Smooth muscle cell (in vitro differentiated cells): Measurements from ENCODE around the gene SLC39A9. TPM values are rescaled to one million over a fixed set of nuclear protein-coding genes. Genes with fewer than 3 reads are reported as not detected.

ENCODE experiments used
- DNase-seq: peaks from one replicate; lab custom pipeline; 2025; ENCODE audit not compliant: unreplicated experiment; lab: John Stamatoyannopoulos, UW
- H2AFZ ChIP-seq: fragments of 200-600 bp; sonication (generic); 2 replicates; pipeline ENCODE4 v1.6.0; 2016; ENCODE audit warnings: antibody characterized with exemption, low read depth, mild to moderate bottlenecking
- H3F3A ChIP-seq: fragments of 200-600 bp; sonication (generic); 2 replicates; pipeline ENCODE4 v1.6.0; 2017; ENCODE audit warnings: antibody characterized with exemption, low read depth
- H3K27ac ChIP-seq: fragments of 200-600 bp; sonication (generic); 2 replicates; pipeline ENCODE4 v1.5.1; 2016; ENCODE audit warnings: low read depth, mild to moderate bottlenecking
- H3K27me3 ChIP-seq: fragments of 200-600 bp; sonication (generic); 2 replicates; pipeline ENCODE4 v1.6.1; 2016; ENCODE audit warnings: low read depth, mild to moderate bottlenecking
- H3K36me3 ChIP-seq: fragments of 200-600 bp; sonication (generic); 2 replicates; pipeline ENCODE4 v1.5.1; 2016; ENCODE audit warnings: low read depth
- H3K4me1 ChIP-seq: fragments of 200-600 bp; sonication (generic); 2 replicates; pipeline ENCODE4 v1.5.1; 2016; ENCODE audit warnings: low read depth
- H3K4me2 ChIP-seq: fragments of 200-600 bp; sonication (generic); 2 replicates; pipeline ENCODE4 v1.6.0; 2016; ENCODE audit warnings: mild to moderate bottlenecking
- H3K4me3 ChIP-seq: fragments of 200-600 bp; sonication (generic); 2 replicates; pipeline ENCODE4 v1.5.1; 2016; ENCODE audit warnings: mild to moderate bottlenecking
- H3K79me2 ChIP-seq: fragments of 200-600 bp; sonication (generic); 2 replicates; pipeline ENCODE4 v1.6.0; 2016; ENCODE audit warnings: low read depth, mild to moderate bottlenecking
- H3K9ac ChIP-seq: fragments of 200-600 bp; sonication (generic); 2 replicates; pipeline ENCODE4 v1.6.0; 2016; ENCODE audit warnings: low read depth
- H3K9me3 ChIP-seq: fragments of 200-600 bp; sonication (generic); replicated peaks from 2 replicates; pipeline ENCODE4 v1.5.1; 2016; ENCODE audit warnings: low read depth
- H4K20me1 ChIP-seq: fragments of 200-600 bp; sonication (generic); 2 replicates; pipeline ENCODE4 v1.6.0; 2016; ENCODE audit warnings: low read depth
- WGBS: methylation state at CpG from one replicate; pipeline ENCODE4 v1.1.7; 2016; ENCODE audit warnings: low lambda C conversion rate; 5-methylcytosine and 5-hydroxymethylcytosine counted together
- polyA plus RNA-seq: library from polyadenylated mRNA; unstranded; fragments of >200 nt; fragmentation: Nextera tagmentation; extraction: Ambion mirVana; gene quantifications from 2 replicates; pipeline ENCODE4 v1.2.1, GENCODE V29; 2016
- total RNA-seq: library from RNA; depleted of rRNA; stranded (reverse); fragments of >200 nt; gene quantifications from 2 replicates; pipeline ENCODE4 v1.2.3, GENCODE V29; 2014
- TF ChIP-seq, protein P1 (sequence below): fragments of 200-600 bp; sonication (generic); IDR thresholded peaks from 2 replicates; pipeline ENCODE4 v1.5.1; 2017; ENCODE audit warnings: borderline replicate concordance, mild to moderate bottlenecking, antibody characterized with exemption; ENCODE audit not compliant: insufficient read depth, poor library complexity, severe bottlenecking

SLC39A9 gene
- total and polyA plus RNA-seq, 2 experiments from 2014 or later, result 42.8 to 106 TPM

GRCh38 chr14:69355154-69355597 is 43.3 kb upstream of the SLC39A9 start:
- WGBS, result over 99% methylated on average over 6 of the region's 6 CpGs
- Histone ChIP-seq H3K4me2 (no peak overlapping the region), H2AFZ (no peak overlapping the region), H3F3A (no peaks in the 10 kb centered on the region), H4K20me1 (no peaks in the 10 kb centered on the region), H3K36me3 (no peaks in the 10 kb centered on the region), H3K27me3 (peaks cover 4% of the 10 kb centered on the region), H3K4me1 (no peaks in the 10 kb centered on the region), H3K79me2 (no peaks in the 10 kb centered on the region), H3K4me3 (no peak overlapping the region), H3K9me3 (no peaks in the 10 kb centered on the region), H3K27ac (no peak overlapping the region), H3K9ac (no peak overlapping the region)
- no peak for DNase-seq
- TF ChIP-seq, protein P1, sequence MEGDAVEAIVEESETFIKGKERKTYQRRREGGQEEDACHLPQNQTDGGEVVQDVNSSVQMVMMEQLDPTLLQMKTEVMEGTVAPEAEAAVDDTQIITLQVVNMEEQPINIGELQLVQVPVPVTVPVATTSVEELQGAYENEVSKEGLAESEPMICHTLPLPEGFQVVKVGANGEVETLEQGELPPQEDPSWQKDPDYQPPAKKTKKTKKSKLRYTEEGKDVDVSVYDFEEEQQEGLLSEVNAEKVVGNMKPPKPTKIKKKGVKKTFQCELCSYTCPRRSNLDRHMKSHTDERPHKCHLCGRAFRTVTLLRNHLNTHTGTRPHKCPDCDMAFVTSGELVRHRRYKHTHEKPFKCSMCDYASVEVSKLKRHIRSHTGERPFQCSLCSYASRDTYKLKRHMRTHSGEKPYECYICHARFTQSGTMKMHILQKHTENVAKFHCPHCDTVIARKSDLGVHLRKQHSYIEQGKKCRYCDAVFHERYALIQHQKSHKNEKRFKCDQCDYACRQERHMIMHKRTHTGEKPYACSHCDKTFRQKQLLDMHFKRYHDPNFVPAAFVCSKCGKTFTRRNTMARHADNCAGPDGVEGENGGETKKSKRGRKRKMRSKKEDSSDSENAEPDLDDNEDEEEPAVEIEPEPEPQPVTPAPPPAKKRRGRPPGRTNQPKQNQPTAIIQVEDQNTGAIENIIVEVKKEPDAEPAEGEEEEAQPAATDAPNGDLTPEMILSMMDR, result no peak

DNA sequence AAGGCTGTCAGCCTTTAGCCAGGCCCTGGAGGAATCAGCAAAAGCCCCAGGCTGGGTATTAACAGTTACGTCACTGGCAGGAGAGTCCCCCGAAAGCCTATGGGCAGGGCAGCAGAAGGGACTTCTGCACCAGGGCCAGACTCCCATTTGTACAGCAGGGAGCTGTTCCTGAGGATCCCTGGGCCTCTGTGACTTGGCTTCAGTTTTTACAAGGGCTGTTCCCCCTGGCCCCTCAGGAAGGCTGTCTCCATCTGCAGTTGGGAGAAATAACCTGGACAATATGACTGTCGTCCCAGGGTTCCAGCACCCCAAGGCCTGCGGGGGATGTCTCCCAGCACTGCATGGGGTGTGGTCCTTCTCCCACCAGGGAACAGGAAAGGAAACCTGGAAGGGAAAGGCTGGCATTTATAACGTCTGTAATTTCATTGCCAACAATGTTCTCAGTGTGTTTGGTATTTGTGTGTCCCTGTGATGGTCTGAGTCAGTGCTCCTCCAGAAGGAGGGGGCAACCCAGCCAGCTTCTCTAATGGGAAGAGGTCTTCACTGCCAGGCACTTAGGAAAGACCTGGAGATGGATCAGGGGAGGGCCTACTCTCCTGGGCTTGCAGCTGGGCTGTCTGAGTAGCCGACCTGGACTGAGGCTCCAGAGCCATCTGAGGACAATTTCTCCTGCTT is 42.7 kb upstream of the SLC39A9 start:
- H3K4me1 ChIP-seq, result no peaks in the 10 kb centered on the region
- TF ChIP-seq, protein P1, result no peak
- H3K4me3 ChIP-seq, result no peak overlapping the region
- H2AFZ ChIP-seq, result no peak overlapping the region
- H3F3A ChIP-seq, result no peaks in the 10 kb centered on the region
- no peaks in the 10 kb centered on the region for H3K79me2 ChIP-seq
- no peaks in the 10 kb centered on the region for H3K36me3 ChIP-seq
- no peak overlapping the region for H3K9ac ChIP-seq
- H4K20me1 ChIP-seq, result no peaks in the 10 kb centered on the region
- no peak for DNase-seq
- H3K27me3 ChIP-seq, result peaks cover 4% of the 10 kb centered on the region
- 75% methylated on average over 6 of the region's 6 CpGs for WGBS
- no peak overlapping the region for H3K27ac ChIP-seq
- no peaks in the 10 kb centered on the region for H3K9me3 ChIP-seq
- H3K4me2 ChIP-seq, result no peak overlapping the region

- H3F3A ChIP-seq, result no peaks in the 10 kb centered on the region
- DNase-seq, result no peak
- WGBS, result 77% methylated on average over 7 of the region's 7 CpGs
- no peak overlapping the region for H3K4me2 ChIP-seq
- H3K4me3 ChIP-seq, result no peak overlapping the region
- no peaks in the 10 kb centered on the region for H3K79me2 ChIP-seq
- H3K36me3 ChIP-seq, result no peaks in the 10 kb centered on the region
- H3K27ac ChIP-seq, result no peak overlapping the region
- no peak overlapping the region for H2AFZ ChIP-seq
- H3K9ac ChIP-seq, result no peak overlapping the region
- no peaks in the 10 kb centered on the region for H4K20me1 ChIP-seq
- H3K27me3 ChIP-seq, result peaks cover 4% of the 10 kb centered on the region
- H3K9me3 ChIP-seq, result no peaks in the 10 kb centered on the region
- TF ChIP-seq, protein P1, result no peak
- no peaks in the 10 kb centered on the region for H3K4me1 ChIP-seq
Measured at GRCh38 chr14:69356903-69357543, 41.5 kb upstream of the SLC39A9 start.
